Measurements from ENCODE around the gene FAM117A. TPM values are rescaled to one million over a fixed set of nuclear protein-coding genes. Genes with fewer than 3 reads are reported as not detected.

Gene FAM117A
- total and polyA plus RNA-seq, 2 experiments from 2014 or later, result 14.9 to 27.9 TPM

DNA sequence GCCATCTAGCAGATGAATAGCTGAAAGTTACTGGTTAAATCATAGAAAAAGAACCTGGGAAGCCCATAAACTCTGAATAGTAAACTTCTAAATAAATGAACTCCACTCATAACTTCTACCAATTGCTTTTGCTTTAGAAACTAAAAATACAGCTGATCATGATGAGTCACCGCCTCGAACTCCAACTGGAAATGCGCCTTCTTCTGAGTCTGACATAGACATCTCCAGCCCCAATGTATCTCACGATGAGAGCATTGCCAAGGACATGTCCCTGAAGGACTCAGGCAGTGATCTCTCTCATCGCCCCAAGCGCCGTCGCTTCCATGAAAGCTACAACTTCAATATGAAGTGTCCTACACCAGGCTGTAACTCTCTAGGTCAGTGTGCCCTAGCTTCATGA is 34.3 kb upstream of the FAM117A start:
- H3K9me3 ChIP-seq (ENCODE audit: low read depth), result no peaks in the 10 kb centered on the region
- no peaks in the 10 kb centered on the region for H3K27me3 ChIP-seq
- H3K4me3 ChIP-seq, result no peak overlapping the region
- no peaks in the 10 kb centered on the region for H3K4me1 ChIP-seq (ENCODE audit: insufficient read depth)
- no peak overlapping the region for H3K27ac ChIP-seq
- peaks cover 28% of the 10 kb centered on the region for H4K20me1 ChIP-seq (ENCODE audit: insufficient read depth, poor library complexity, severe bottlenecking)
- H3K4me2 ChIP-seq, result no peak overlapping the region
- H3K36me3 ChIP-seq (replicated peaks; ENCODE audit: insufficient read depth, low read depth), result no peaks in the 10 kb centered on the region
- H3K79me2 ChIP-seq, result peaks cover 89% of the 10 kb centered on the region
- no peak overlapping the region for H2AFZ ChIP-seq
- no peak for DNase-seq (ENCODE audit: low spot score)
- WGBS (ENCODE audit: low lambda C conversion rate, missing lambda C conversion rate), result 98% methylated on average over 8 of the region's 8 CpGs
- H3K9me2 ChIP-seq (replicated peaks; ENCODE audit: insufficient read depth), result no peaks in the 10 kb centered on the region
- no peak for TF ChIP-seq EZH2 (IDR thresholded peaks at IDR 0.05; ENCODE audit: borderline replicate concordance)
- TF ChIP-seq, protein P1, sequence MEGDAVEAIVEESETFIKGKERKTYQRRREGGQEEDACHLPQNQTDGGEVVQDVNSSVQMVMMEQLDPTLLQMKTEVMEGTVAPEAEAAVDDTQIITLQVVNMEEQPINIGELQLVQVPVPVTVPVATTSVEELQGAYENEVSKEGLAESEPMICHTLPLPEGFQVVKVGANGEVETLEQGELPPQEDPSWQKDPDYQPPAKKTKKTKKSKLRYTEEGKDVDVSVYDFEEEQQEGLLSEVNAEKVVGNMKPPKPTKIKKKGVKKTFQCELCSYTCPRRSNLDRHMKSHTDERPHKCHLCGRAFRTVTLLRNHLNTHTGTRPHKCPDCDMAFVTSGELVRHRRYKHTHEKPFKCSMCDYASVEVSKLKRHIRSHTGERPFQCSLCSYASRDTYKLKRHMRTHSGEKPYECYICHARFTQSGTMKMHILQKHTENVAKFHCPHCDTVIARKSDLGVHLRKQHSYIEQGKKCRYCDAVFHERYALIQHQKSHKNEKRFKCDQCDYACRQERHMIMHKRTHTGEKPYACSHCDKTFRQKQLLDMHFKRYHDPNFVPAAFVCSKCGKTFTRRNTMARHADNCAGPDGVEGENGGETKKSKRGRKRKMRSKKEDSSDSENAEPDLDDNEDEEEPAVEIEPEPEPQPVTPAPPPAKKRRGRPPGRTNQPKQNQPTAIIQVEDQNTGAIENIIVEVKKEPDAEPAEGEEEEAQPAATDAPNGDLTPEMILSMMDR (IDR thresholded peaks at IDR 0.05; ENCODE audit: poor library complexity), result no peak
- TF ChIP-seq EZH2phosphoT487 (IDR thresholded peaks at IDR 0.05; ENCODE audit: low read depth, severe bottlenecking, unreplicated experiment), result no peak

- peaks cover 49% of the 10 kb centered on the region for H4K20me1 ChIP-seq (ENCODE audit: insufficient read depth, poor library complexity, severe bottlenecking)
- no peaks in the 10 kb centered on the region for H3K27me3 ChIP-seq
- no peaks in the 10 kb centered on the region for H3K4me1 ChIP-seq (ENCODE audit: insufficient read depth)
- DNase-seq (ENCODE audit: low spot score), result no peak
- H2AFZ ChIP-seq, result no peak overlapping the region
- no peaks in the 10 kb centered on the region for H3K9me3 ChIP-seq (ENCODE audit: low read depth)
- H3K36me3 ChIP-seq (replicated peaks; ENCODE audit: insufficient read depth, low read depth), result no peaks in the 10 kb centered on the region
- no peak for TF ChIP-seq EZH2phosphoT487 (IDR thresholded peaks at IDR 0.05; ENCODE audit: low read depth, severe bottlenecking, unreplicated experiment)
- TF ChIP-seq, protein P1 (IDR thresholded peaks at IDR 0.05; ENCODE audit: poor library complexity), result no peak
- TF ChIP-seq EZH2 (IDR thresholded peaks at IDR 0.05; ENCODE audit: borderline replicate concordance), result no peak
- peaks cover 90% of the 10 kb centered on the region for H3K79me2 ChIP-seq
- H3K4me3 ChIP-seq, result no peak overlapping the region
- H3K9me2 ChIP-seq (replicated peaks; ENCODE audit: insufficient read depth), result no peaks in the 10 kb centered on the region
- H3K4me2 ChIP-seq, result no peak overlapping the region
- 87% methylated on average over 5 of the region's 5 CpGs for WGBS (ENCODE audit: low lambda C conversion rate, missing lambda C conversion rate)
- H3K27ac ChIP-seq, result no peak overlapping the region
These were observed 31.4 kb upstream of the FAM117A start for GRCh38 chr17:49795372-49795771.

GRCh38 chr17:49793309-49793708 is 29.4 kb upstream of the FAM117A start:
- H3K9me2 ChIP-seq (replicated peaks; ENCODE audit: insufficient read depth), result no peaks in the 10 kb centered on the region
- no peak overlapping the region for H2AFZ ChIP-seq
- no peak overlapping the region for H3K27ac ChIP-seq
- no peaks in the 10 kb centered on the region for H3K36me3 ChIP-seq (replicated peaks; ENCODE audit: insufficient read depth, low read depth)
- no peak overlapping the region for H3K4me3 ChIP-seq
- H3K9me3 ChIP-seq (ENCODE audit: low read depth), result no peaks in the 10 kb centered on the region
- WGBS (ENCODE audit: low lambda C conversion rate, missing lambda C conversion rate), result 100% methylated on average over 3 of the region's 3 CpGs
- H3K27me3 ChIP-seq, result no peaks in the 10 kb centered on the region
- DNase-seq (ENCODE audit: low spot score), result no peak
- no peak overlapping the region for H3K4me2 ChIP-seq
- H3K79me2 ChIP-seq, result peaks cover 84% of the 10 kb centered on the region
- peaks cover 61% of the 10 kb centered on the region for H4K20me1 ChIP-seq (ENCODE audit: insufficient read depth, poor library complexity, severe bottlenecking)
- TF ChIP-seq EZH2phosphoT487 (IDR thresholded peaks at IDR 0.05; ENCODE audit: low read depth, severe bottlenecking, unreplicated experiment) (no peak), EZH2 (IDR thresholded peaks at IDR 0.05; ENCODE audit: borderline replicate concordance) (no peak)
- TF ChIP-seq, protein P1 (IDR thresholded peaks at IDR 0.05; ENCODE audit: poor library complexity), result no peak
- H3K4me1 ChIP-seq (ENCODE audit: insufficient read depth), result peaks cover 5% of the 10 kb centered on the region

GRCh38 chr17:49789243-49789578 is 25.3 kb upstream of the FAM117A start:
- Histone ChIP-seq H4K20me1 (ENCODE audit: insufficient read depth, poor library complexity, severe bottlenecking) (peaks cover 44% of the 10 kb centered on the region), H3K27ac (no peak overlapping the region), H3K36me3 (replicated peaks; ENCODE audit: insufficient read depth, low read depth) (no peaks in the 10 kb centered on the region), H3K9me3 (ENCODE audit: low read depth) (no peaks in the 10 kb centered on the region), H3K27me3 (no peaks in the 10 kb centered on the region), H3K4me2 (peak overlapping the region; percentile 80), H3K9me2 (replicated peaks; ENCODE audit: insufficient read depth) (no peaks in the 10 kb centered on the region), H3K4me3 (peak overlapping the region; percentile 1), H2AFZ (no peak overlapping the region), H3K4me1 (ENCODE audit: insufficient read depth) (peaks cover 14% of the 10 kb centered on the region), H3K79me2 (peaks cover 51% of the 10 kb centered on the region)
- 9% methylated on average over 17 of the region's 17 CpGs for WGBS (ENCODE audit: low lambda C conversion rate, missing lambda C conversion rate)
- TF ChIP-seq EZH2phosphoT487 (IDR thresholded peaks at IDR 0.05; ENCODE audit: low read depth, severe bottlenecking, unreplicated experiment), result no peak
- TF ChIP-seq, protein P1 (IDR thresholded peaks at IDR 0.05; ENCODE audit: poor library complexity), result no peak
- TF ChIP-seq EZH2 (IDR thresholded peaks at IDR 0.05; ENCODE audit: borderline replicate concordance), result no peak
- no peak for DNase-seq (ENCODE audit: low spot score)
